Spleen (tissue), 7 donors: ENCODE results near the gene GLDN.

Experiments used
- POLR2A ChIP-seq, 3 donors: fragments of 450-650 bp; IDR thresholded peaks; one replicate each; pipeline ENCODE4 v1.5.1; 2017; ENCODE audit warnings: antibody characterized with exemption in 3 of 3, mild to moderate bottlenecking in 1 of 3
- POLR2AphosphoS5 ChIP-seq, 3 donors: sonication (generic); formaldehyde crosslinking; IDR thresholded peaks; one replicate each; pipeline ENCODE4 v1.5.1; 2017; ENCODE audit warnings: antibody characterized with exemption in 3 of 3
- TF ChIP-seq, protein P1 (sequence below), 11 experiments: fragments of 200-600 bp in 7 of 11; fragments of 450-650 bp in 4 of 11; sonication (generic) in 4 of 11; IDR thresholded peaks in 8 of 11; conservative IDR thresholded peaks in 3 of 11; 1 replicate in 7 of 11; 2 replicates in 4 of 11; pipeline versions ENCODE4 v1.4.0 to v1.8.0; 2016 to 2021; ENCODE audit warnings: antibody characterized with exemption in 11 of 11, inconsistent platforms in 4 of 11, mild to moderate bottlenecking in 1 of 11
- donor health status: DM: no; HTN: no; CAD: no; lungs with moderate emphysema.
- donor health status: DM: no; HTN: no; CAD: no.
- donor health status: DM: no; HTN: no; CAD: no.

DNA sequence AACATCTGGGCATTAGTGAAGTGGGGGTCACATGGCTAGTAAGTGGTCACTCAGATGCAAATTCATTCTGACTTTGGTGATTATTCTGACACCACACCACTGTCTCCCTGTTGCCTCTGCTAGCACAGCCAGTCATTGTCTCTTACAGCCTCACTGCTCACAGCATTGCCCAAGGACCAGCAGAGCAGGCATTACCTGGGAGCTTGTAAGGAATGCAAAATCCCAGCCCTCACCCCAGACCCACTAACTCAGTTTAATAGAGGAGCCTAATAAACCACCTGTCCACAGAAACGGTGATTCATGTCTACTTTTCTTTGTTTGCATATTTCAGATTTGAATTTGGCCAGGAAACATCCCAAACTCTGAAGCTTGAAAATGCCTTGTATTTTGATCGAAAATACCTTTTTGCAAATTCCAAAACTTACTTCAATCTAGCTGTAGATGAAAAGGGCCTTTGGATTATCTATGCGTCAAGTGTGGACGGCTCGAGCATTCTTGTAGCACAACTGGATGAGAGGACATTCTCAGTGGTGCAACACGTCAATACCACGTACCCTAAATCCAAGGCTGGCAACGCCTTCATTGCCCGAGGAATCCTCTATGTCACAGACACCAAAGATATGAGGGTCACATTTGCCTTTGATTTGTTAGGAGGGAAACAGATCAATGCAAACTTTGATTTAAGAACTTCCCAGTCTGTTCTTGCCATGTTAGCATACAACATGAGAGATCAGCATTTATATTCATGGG is 62.7 kb downstream of the GLDN start:
- TF ChIP-seq, protein P1, sequence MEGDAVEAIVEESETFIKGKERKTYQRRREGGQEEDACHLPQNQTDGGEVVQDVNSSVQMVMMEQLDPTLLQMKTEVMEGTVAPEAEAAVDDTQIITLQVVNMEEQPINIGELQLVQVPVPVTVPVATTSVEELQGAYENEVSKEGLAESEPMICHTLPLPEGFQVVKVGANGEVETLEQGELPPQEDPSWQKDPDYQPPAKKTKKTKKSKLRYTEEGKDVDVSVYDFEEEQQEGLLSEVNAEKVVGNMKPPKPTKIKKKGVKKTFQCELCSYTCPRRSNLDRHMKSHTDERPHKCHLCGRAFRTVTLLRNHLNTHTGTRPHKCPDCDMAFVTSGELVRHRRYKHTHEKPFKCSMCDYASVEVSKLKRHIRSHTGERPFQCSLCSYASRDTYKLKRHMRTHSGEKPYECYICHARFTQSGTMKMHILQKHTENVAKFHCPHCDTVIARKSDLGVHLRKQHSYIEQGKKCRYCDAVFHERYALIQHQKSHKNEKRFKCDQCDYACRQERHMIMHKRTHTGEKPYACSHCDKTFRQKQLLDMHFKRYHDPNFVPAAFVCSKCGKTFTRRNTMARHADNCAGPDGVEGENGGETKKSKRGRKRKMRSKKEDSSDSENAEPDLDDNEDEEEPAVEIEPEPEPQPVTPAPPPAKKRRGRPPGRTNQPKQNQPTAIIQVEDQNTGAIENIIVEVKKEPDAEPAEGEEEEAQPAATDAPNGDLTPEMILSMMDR (IDR thresholded peaks at IDR 0.05 in 8 of 11, conservative IDR thresholded peaks at IDR 0.05 in 3 of 11), result no peak
- TF ChIP-seq POLR2A (IDR thresholded peaks at IDR 0.05), result no peak
- no peak for TF ChIP-seq POLR2AphosphoS5 (IDR thresholded peaks at IDR 0.05)
